Caco-2 (cell line): ENCODE measurements around the gene HIVEP3. TPM values are rescaled to one million over a fixed set of nuclear protein-coding genes. Genes with fewer than 3 reads are reported as not detected.

Experiments
- BruUV-seq: library from RNA; stranded (reverse); fragments of 400-500 nt; replicated peaks from 2 replicates; lab custom pipeline; 2021; lab: Mats Ljungman, UMichigan
- CTCF ChIA-PET: fragments of 300-600 bp; sonication (Branson Sonifier 250); formaldehyde crosslinking; loops from one replicate; lab custom pipeline; 2022; ENCODE audit warnings: antibody characterized with exemption; lab: Charles Lee
- POLR2A ChIA-PET: fragments of 300-600 bp; sonication (Branson Sonifier 250); formaldehyde crosslinking; loops from one replicate; lab custom pipeline; 2022; ENCODE audit warnings: antibody characterized with exemption; lab: Charles Lee
- DNase-seq, 2 experiments: peaks; one replicate each; pipeline versions ENCODE4 v3.0.0 to v3.0.0-alpha.2; 2020 to 2022
- H3K27me3 ChIP-seq: replicated peaks from 2 replicates; pipeline ENCODE4 v1.6.0; 2011; ENCODE audit warnings: low read length; ENCODE audit not compliant: control insufficient read depth, insufficient read depth
- H3K36me3 ChIP-seq: 2 replicates; pipeline ENCODE4 v1.5.1; 2011; ENCODE audit warnings: low read length; ENCODE audit not compliant: control insufficient read depth, insufficient read depth
- H3K4me1 ChIP-seq: fragments of 250-450 bp; sonication (Bioruptor Pico); 2 replicates; pipeline ENCODE4 v1.5.1; 2020; ENCODE audit warnings: mild to moderate bottlenecking
- H3K4me3 ChIP-seq: 2 replicates; pipeline ENCODE4 v1.5.1; 2011; ENCODE audit warnings: low read depth, mild to moderate bottlenecking, control low read depth, low read length
- H3K9me3 ChIP-seq: fragments of 250-450 bp; sonication (Bioruptor Pico); 2 replicates; pipeline ENCODE4 v1.5.1; 2020; ENCODE audit warnings: mild to moderate bottlenecking, moderate library complexity
- H3K27ac Mint-ChIP-seq: one replicate; pipeline ENCODE4 v1.8.0; 2022; ENCODE audit warnings: mixed read lengths; ENCODE audit not compliant: unreplicated experiment
- H3K27me3 Mint-ChIP-seq: one replicate; pipeline ENCODE4 v1.8.0; 2022; ENCODE audit warnings: mixed read lengths; ENCODE audit not compliant: insufficient read depth, unreplicated experiment
- H3K36me3 Mint-ChIP-seq: one replicate; pipeline ENCODE4 v1.8.0; 2022; ENCODE audit warnings: mild to moderate bottlenecking, mixed read lengths; ENCODE audit not compliant: insufficient read depth, unreplicated experiment
- H3K4me1 Mint-ChIP-seq: one replicate; pipeline ENCODE4 v1.8.0; 2022; ENCODE audit warnings: low read depth, mixed read lengths; ENCODE audit not compliant: unreplicated experiment
- H3K4me3 Mint-ChIP-seq: one replicate; pipeline ENCODE4 v1.8.0; 2022; ENCODE audit warnings: mild to moderate bottlenecking, moderate library complexity, mixed read lengths; ENCODE audit not compliant: unreplicated experiment
- H3K9me3 Mint-ChIP-seq: one replicate; pipeline ENCODE4 v1.8.0; 2022; ENCODE audit warnings: mixed read lengths; ENCODE audit not compliant: unreplicated experiment
- CTCF ChIP-seq, 2 experiments: fragments of 200-600 bp in 1 of 2; IDR thresholded peaks; 1 replicate in 1 of 2; 2 replicates in 1 of 2; pipeline versions ENCODE4 v1.5.1 to v1.8.0; 2011 to 2022; ENCODE audit warnings: antibody characterized with exemption in 1 of 2, control low read depth in 1 of 2, inconsistent platforms in 1 of 2, low read depth in 1 of 2, low read length in 1 of 2, mild to moderate bottlenecking in 1 of 2, moderate library complexity in 1 of 2; ENCODE audit not compliant: insufficient read depth in 1 of 2, severe bottlenecking in 1 of 2, unreplicated experiment in 1 of 2
- intact Hi-C: fragments of 100-400 bp; cut with micrococcal nuclease; formaldehyde crosslinking; loops from one replicate; pipeline ENCODE4 v1.10.0; 2022; ENCODE audit not compliant: unreplicated experiment
- total RNA-seq: library from RNA; stranded (reverse); gene quantifications from 2 replicates; pipeline ENCODE4 v1.2.3, GENCODE V29; 2022

The HIVEP3 gene
- total RNA-seq, 1 experiment from 2014 or later: 0.25 TPM

DNA sequence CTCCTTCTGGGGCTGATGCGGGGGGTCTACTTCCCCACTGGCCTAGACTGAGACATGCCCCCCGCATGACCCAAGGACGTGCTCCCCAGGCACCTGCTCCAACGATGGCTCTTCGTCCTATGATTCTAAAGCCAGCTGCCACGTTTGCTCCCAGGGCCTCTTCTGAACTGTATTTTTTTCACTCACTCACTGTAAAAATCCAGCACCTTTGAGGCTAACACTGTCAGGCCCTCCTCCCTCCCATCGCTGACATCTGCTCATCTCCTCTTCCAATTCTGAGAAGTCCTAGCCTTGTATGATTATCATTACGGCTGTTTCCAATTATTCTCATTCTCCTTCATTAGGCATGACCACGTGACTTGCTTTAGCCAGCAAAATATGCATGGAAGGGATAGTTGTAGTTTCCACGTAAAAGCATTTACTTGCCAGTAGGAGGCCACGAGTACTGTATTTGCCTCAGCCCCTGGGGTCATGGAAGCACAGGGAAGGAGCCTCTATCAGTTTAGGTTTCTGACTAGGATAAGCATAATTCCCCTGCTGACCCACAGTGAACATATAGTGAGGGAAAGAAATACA, 415.1 kb downstream of the HIVEP3 start:
- ChIA-PET POLR2A (no interaction called here), CTCF (no interaction called here)
- intact Hi-C loops: no loop called here
- no peak for TF ChIP-seq CTCF (IDR thresholded peaks at IDR 0.05; ENCODE audit: insufficient read depth in 1 of 2, low read depth in 1 of 2, low read length in 1 of 2, severe bottlenecking in 1 of 2, unreplicated experiment in 1 of 2)
- Mint-ChIP-seq H3K27ac (peak overlapping the region; percentile 56), H3K9me3 (no peaks in the 10 kb centered on the region), H3K4me3 (no peak overlapping the region), H3K4me1 (peaks cover 18% of the 10 kb centered on the region), H3K36me3 (no peaks in the 10 kb centered on the region), H3K27me3 (no peaks in the 10 kb centered on the region)
- Histone ChIP-seq H3K9me3 (no peaks in the 10 kb centered on the region), H3K4me1 (peaks cover 23% of the 10 kb centered on the region), H3K4me3 (no peak overlapping the region), H3K36me3 (no peaks in the 10 kb centered on the region), H3K27me3 (no peaks in the 10 kb centered on the region)
- no TSS peak for BruUV-seq
- DNase-seq: no peak

- no peak for DNase-seq
- intact Hi-C loops: no loop called here
- no peak for TF ChIP-seq CTCF (IDR thresholded peaks at IDR 0.05; ENCODE audit: insufficient read depth in 1 of 2, low read depth in 1 of 2, low read length in 1 of 2, severe bottlenecking in 1 of 2, unreplicated experiment in 1 of 2)
- H3K27me3 Mint-ChIP-seq: no peaks in the 10 kb centered on the region
- H3K4me3 ChIP-seq: no peak overlapping the region
- no peaks in the 10 kb centered on the region for H3K36me3 Mint-ChIP-seq
- H3K9me3 Mint-ChIP-seq: no peaks in the 10 kb centered on the region
- BruUV-seq: no TSS peak
- no peak overlapping the region for H3K27ac Mint-ChIP-seq
- peaks cover 18% of the 10 kb centered on the region for H3K4me1 Mint-ChIP-seq
- no peaks in the 10 kb centered on the region for H3K27me3 ChIP-seq
- ChIA-PET POLR2A (no interaction called here), CTCF (interaction anchor here (0.6 kb wide), 1 partner anchor 89 kb away, joined by 3 read pairs; no protein-coding TSS in a partner anchor)
- H3K4me3 Mint-ChIP-seq: no peak overlapping the region
- H3K9me3 ChIP-seq: no peaks in the 10 kb centered on the region
- H3K4me1 ChIP-seq: peaks cover 24% of the 10 kb centered on the region
- no peaks in the 10 kb centered on the region for H3K36me3 ChIP-seq
These were observed 415.8 kb downstream of the HIVEP3 start for GRCh38 chr1:41502912-41503311.

GRCh38 chr1:41501581-41501980, 417.1 kb downstream of the HIVEP3 start:
- no peaks in the 10 kb centered on the region for H3K36me3 Mint-ChIP-seq
- TF ChIP-seq CTCF (IDR thresholded peaks at IDR 0.05; ENCODE audit: insufficient read depth in 1 of 2, low read depth in 1 of 2, low read length in 1 of 2, severe bottlenecking in 1 of 2, unreplicated experiment in 1 of 2): no peak
- CTCF ChIA-PET: interaction anchor here (0.6 kb wide), 1 partner anchor 16 kb away, joined by 3 read pairs; no protein-coding TSS in a partner anchor
- no peak overlapping the region for H3K4me3 Mint-ChIP-seq
- H3K36me3 ChIP-seq: no peaks in the 10 kb centered on the region
- no peak overlapping the region for H3K27ac Mint-ChIP-seq
- no peaks in the 10 kb centered on the region for H3K9me3 ChIP-seq
- H3K27me3 Mint-ChIP-seq: no peaks in the 10 kb centered on the region
- POLR2A ChIA-PET: no interaction called here
- no peak for DNase-seq
- no peak overlapping the region for H3K4me3 ChIP-seq
- peaks cover 31% of the 10 kb centered on the region for H3K4me1 ChIP-seq
- no peaks in the 10 kb centered on the region for H3K9me3 Mint-ChIP-seq
- no peaks in the 10 kb centered on the region for H3K27me3 ChIP-seq
- intact Hi-C loops: no loop called here
- peaks cover 18% of the 10 kb centered on the region for H3K4me1 Mint-ChIP-seq
- no TSS peak for BruUV-seq
